Lung microvascular endothelial cell (primary cell): ENCODE measurements around the gene CSNK1G2. TPM values are rescaled to one million over a fixed set of nuclear protein-coding genes. Genes with fewer than 3 reads are reported as not detected.

ENCODE experiments used
- DNase-seq, 2 donors: peaks; one replicate each; pipeline versions ENCODE4 v3.0.0 to v3.0.0-alpha.2; 2010; ENCODE audit warnings: low read depth in 2 of 2
- total RNA-seq: library from RNA; depleted of rRNA; stranded (reverse); fragments of >200 nt; gene quantifications from 2 replicates; pipeline ENCODE4 v1.2.1, GENCODE V29; 2014

Gene CSNK1G2
- total RNA-seq, 1 donor from 2014 or later, result 56.5 TPM

- no peak for DNase-seq
These were observed 26.2 kb downstream of the CSNK1G2 start for GRCh38 chr19:1967087-1967608.

DNA sequence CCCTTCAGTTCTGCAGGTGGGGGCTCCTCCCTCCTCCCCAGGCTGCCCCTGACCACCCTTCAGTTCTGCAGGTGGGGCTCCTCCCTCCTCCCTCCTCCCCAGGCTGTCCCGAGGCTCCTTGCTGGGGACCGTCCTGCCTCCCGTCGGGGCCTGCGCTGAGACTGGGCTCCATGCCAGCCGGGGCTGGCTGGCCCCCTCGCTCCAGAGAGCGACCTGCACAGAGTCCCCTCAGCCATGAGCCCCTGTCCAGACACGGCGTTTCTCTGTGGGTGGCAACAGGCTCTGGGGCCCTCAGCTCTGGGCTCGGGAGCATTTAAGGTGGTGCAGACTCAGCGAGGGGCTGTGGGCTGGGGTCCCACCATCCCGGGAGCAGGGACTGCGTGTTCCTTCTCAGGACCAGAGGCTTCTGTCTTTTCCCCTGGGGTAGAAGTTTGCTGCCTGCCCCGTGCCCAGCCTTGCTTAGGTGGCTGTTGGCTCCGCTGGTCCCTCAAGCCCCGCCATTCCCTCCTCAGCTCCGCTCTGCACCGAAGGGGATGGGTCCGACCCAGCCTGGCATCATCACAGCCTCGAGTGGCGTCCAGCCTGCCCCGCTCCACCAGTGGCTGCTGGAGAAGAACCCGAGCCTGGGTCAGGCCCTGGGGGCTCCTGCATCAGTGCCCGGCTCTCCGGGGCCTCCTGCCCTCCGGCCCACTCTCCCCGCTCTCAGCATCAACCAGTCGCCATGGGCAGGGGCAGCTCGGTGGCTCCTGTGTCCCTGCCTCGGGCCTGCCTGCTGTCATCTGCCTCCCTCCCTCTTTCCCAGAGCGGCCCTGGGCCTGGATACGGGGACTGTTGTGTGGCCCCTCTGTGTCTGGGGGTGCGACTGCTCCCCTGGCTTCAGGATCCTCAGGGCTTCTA lies 27.6 kb downstream of the CSNK1G2 start:
- DNase-seq, result no peak

- DNase-seq, result no peak
These were observed 28.4 kb downstream of the CSNK1G2 start for GRCh38 chr19:1969176-1970002.

- DNase-seq, result no peak
These were observed 29.2 kb downstream of the CSNK1G2 start for GRCh38 chr19:1970003-1970805.

GRCh38 chr19:1970806-1971502 lies 30.0 kb downstream of the CSNK1G2 start:
- no peak for DNase-seq

DNA sequence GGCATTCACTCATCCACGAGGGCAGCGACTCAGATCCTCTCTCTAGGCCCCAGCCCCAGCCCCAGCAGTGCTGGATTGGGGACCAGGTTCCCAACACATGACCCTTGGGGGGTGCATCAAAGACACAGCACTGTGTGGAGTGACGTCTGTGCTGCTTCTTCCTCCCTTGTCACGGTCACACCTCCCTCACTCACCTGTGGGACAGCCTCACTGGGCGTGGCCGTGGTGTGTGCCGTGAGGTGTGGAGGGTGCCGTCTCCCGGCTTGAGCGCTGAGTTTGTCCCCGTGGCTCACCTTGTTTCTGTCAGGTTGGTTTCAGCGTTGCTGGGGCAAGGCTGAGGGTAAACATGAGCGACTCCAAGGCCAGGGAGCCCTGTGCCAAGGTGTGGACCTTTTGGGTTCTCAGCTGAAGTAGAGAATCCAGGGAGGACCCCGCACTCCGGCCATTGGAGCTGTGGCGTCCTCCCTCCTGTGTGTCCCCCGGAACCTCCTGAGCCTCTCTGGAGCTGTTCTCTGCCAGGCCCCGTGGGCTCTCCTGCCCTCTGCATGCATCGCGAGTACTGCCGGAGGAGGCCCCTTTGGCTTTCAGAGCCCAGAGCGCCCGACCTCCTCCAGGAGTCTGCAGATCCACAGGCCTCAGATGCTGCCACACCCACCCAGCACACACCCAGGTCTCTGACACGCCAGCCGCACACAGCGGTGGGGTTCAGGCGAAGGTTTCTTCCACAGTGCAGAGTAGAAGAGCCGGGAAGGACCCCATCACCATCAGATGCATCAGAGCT lies 33.6 kb downstream of the CSNK1G2 start:
- DNase-seq, result no peak

DNA sequence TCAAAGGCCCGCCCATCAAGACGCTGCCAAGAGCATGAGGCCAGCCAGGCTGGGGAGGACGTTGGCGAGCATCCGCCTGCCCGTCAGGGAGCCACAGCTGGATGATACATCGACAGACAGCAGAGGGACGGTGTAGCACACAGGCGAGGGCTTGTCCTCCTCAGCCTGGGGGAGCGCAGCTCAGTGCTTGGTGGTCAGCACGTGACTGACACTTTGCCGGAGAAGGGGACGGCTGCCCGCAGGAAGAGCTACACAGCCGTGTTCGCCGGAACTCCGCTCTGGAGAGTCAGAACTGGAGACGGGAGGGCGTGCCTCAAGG lies 34.1 kb downstream of the CSNK1G2 start:
- DNase-seq, result no peak

DNA sequence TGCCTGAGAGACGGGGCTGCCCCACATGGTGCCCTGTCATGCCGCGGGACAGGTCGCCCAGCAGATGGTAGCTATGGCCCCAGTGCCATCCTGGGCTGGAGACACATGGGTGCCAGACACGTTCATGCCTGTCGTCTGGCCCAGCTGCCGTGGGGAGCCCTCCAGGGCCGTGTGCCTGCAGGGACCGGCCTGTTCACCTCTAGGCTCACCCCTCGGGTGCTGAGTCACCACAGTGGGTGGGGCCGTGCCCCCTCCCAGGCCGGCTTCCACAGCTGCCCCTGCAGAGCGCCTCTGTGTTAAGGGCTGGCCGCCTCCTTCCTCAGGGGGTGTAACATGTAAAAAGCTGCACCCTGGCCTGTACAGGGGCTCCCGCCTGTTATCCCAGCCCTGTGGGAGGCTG lies 36.1 kb downstream of the CSNK1G2 start:
- no peak for DNase-seq

DNA sequence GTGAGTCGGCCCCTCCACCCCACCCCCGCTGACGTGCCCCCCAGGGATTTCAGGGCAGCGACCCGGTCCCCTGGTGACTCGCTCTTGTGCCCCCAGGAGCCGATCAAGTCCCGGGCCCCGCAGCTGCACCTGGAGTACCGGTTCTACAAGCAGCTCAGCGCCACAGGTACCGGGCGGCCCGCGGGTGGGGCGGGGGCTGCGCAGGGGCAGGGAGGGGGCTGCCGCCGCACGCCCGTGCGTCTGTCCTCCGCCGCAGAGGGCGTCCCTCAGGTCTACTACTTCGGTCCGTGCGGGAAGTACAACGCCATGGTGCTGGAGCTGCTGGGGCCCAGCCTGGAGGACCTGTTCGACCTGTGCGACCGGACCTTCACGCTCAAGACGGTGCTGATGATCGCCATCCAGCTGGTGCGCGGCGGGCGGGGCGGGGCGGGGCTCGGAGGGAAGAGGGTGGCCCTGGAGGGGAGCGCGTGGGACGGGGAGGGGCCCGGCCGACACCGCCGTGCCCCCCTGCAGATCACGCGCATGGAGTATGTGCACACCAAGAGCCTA lies 37.4 kb downstream of the CSNK1G2 start:
- DNase-seq, result no peak

- DNase-seq, result no peak
These were observed 38.0 kb downstream of the CSNK1G2 start for GRCh38 chr19:1979017-1979416.

GRCh38 chr19:1979642-1980041 lies 38.7 kb downstream of the CSNK1G2 start:
- DNase-seq, result no peak

GRCh38 chr19:1980091-1980808 lies 39.3 kb downstream of the CSNK1G2 start:
- no peak for DNase-seq

DNA sequence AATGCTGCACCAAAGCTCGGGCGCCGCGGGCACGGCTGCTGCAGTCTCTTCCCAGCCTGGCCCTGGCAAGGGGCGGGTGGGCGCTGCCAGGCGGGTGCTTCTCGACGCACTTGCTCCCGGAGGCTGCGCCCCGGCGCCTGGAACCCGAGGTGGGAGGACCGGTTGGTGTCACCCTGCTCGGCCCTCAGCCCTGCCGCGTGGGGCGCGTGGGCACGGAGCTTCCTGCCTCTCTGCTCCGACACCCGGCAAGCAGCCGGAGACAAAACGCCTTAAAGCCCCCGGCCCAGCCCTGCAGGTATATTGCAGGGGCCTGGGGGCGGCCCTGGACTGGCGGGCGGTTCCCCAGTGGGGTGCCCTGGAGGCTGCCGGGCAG lies 39.8 kb downstream of the CSNK1G2 start:
- no peak for DNase-seq

GRCh38 chr19:1981253-1981652 lies 40.3 kb downstream of the CSNK1G2 start:
- DNase-seq, result no peak

DNA sequence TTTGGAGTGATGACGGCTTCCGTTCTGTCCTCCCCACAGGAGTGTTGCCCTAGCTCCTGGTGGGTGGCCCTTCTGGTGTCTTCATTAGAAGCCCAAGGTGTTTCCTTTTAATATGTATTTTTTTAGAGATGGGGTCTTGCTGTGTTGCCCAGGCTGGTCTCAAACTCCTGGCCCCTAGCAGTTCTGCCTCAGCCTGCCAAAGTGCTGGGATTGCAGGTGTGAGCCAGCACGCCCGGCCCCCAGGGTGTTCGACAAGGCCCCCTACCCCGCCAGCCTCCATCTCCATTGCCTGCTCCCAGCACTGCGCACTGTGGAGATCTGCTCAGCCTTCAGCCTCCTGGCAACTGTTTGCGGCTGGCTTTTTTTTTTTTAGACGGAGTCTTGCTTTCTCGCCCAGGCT lies 43.4 kb downstream of the CSNK1G2 start:
- no peak for DNase-seq

DNA sequence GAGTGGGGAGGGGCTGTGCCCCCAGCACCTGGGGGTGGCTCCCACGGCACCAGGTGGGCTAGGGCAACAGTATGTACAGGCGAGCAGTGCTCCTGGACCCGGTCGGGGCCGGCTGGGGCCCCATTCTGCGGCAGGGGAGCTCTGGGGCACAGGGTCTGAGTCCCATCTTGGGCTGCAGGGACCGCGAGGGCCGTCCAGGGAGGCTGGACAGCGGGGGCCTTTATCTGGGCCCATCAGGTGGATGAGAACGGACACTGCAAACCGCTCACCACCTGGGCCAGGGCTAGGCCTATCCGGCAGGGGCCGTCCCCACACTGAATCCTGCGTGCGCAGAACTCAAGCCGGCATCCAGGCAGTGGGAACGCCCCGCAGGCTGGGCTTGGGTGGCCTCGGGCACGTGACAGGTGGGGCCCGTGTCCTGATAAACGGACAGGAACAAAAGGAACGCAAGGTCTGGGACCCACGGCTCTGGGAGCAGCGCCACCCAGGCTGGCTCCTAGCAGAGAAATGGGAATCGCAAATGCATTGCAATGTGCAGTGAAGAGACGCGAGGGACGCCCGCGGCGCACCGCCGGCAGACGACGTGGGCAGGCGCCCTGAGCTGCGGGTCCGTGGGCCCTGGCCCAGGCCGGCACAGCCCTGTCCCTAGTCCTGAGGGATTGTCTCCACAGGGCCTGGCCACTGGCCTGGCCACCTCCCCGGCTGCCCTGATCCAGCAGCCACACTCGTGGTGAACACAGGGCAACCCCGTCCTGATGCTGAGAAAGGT lies 44.8 kb downstream of the CSNK1G2 start:
- DNase-seq, result no peak

DNA sequence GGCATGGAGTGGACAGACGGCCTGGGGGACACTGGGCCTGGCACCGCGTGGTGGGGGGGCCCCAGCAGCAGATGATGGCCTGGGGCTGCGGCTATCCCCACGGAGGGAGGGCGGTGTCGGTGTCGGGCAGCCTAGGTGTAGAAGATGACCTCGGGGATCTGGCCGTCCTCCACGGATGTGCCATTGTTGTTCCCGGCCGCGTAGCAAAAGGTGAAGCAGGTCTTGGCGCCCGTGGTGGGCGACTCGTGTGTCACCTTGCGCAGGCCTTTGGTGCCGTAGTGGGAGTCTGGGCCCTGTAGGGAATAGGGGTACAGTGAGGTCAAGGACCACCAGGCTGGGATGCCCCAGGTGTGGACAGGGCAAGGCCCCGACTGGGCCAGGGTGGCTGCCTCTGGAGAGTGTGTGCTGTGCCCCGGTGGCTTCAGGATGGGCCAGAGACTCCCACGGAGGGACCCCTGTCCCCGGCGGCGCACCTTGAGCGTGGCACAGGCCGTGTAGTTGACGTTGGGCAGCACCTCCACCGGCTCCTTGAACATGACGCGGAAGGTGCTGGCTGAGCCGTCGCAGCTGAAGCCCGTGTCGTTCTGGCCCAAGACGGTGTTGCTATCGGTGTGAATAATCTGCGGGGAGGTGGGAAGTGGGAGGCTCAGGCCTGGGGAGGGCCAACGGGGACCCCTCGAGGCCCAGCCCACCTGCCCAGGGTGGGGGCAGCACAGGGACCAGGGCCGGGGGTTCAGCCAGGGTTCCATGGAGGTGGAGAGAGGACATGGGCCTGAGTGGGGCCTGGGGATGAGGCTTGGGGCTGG lies 45.6 kb downstream of the CSNK1G2 start:
- DNase-seq, result no peak
